K562 (cell line): Measurements from ENCODE around the gene SLC17A1. TPM values are rescaled to one million over a fixed set of nuclear protein-coding genes. Genes with fewer than 3 reads are reported as not detected.

ENCODE experiments used
- ATAC-seq: fragments of 200-7000 bp; cut with Tn5 transposase; 3 replicates; pipeline ENCODE4 v1.9.1; 2020; ENCODE audit warnings: moderate library complexity
- BruUV-seq: library from RNA; stranded (reverse); fragments of 400-500 nt; replicated peaks from 2 replicates; lab custom pipeline; 2021; lab: Mats Ljungman, UMichigan
- CTCF ChIA-PET: fragments of 300-600 bp; formaldehyde crosslinking; extraction: SDS; loops from one replicate; lab custom pipeline; 2021; ENCODE audit warnings: low intra/inter-chr PET ratio; lab: Yijun Ruan, JAX
- POLR2A ChIA-PET: fragments of 300-600, 350-650 bp; sonication (Branson Sonifier 250); formaldehyde crosslinking; extraction: SDS; loops from one replicate; lab custom pipeline; 2021; ENCODE audit warnings: antibody characterized with exemption, inconsistent platforms; lab: Yijun Ruan, JAX
- DNase-seq, 4 experiments: peaks; one replicate each; pipeline versions ENCODE4 v3.0.0 to v3.0.0-alpha.2; 2011 to 2018; ENCODE audit warnings: low spot score in 3 of 4, mixed read lengths in 3 of 4; ENCODE audit errors: extremely low read depth in 1 of 4
- FAIRE-seq: peaks from 2 replicates; lab custom pipeline; 2011; peaks lifted over from hg19 to GRCh38; lab: Jason Lieb, UNC
- H2AFZ ChIP-seq: 2 replicates; pipeline ENCODE4 v1.6.0; 2011; ENCODE audit warnings: low read depth, low read length, control low read depth, inconsistent platforms
- H3K27ac ChIP-seq: fragments of 200-600 bp; 3 replicates; pipeline ENCODE4 v1.8.0; 2011; ENCODE audit warnings: low read depth, mild to moderate bottlenecking, control low read depth, inconsistent platforms, low read length, moderate library complexity, mixed read lengths; ENCODE audit errors: extremely low read depth
- H3K27me3 ChIP-seq, 2 experiments: fragments of 300-600 bp in 1 of 2; 2 replicates in 1 of 2; 3 replicates in 1 of 2; pipeline versions ENCODE4 v1.6.0 to v1.8.0; 2011; ENCODE audit warnings: inconsistent platforms in 2 of 2, low read length in 2 of 2, mild to moderate bottlenecking in 1 of 2, mixed read lengths in 1 of 2, moderate library complexity in 1 of 2; ENCODE audit not compliant: control insufficient read depth in 2 of 2, insufficient read depth in 2 of 2
- H3K36me3 ChIP-seq: fragments of 300-600 bp; 3 replicates; pipeline ENCODE4 v1.8.0; 2011; ENCODE audit warnings: mild to moderate bottlenecking, low read length, inconsistent platforms; ENCODE audit not compliant: control insufficient read depth, insufficient read depth
- H3K4me1 ChIP-seq, 2 experiments: fragments of 200-600 bp in 1 of 2; replicated peaks in 1 of 2; 2 replicates in 1 of 2; 3 replicates in 1 of 2; pipeline versions ENCODE4 v1.5.1 to v1.8.0; 2011; ENCODE audit warnings: inconsistent platforms in 2 of 2, low read length in 2 of 2, mild to moderate bottlenecking in 1 of 2, mixed read lengths in 1 of 2, moderate library complexity in 1 of 2; ENCODE audit not compliant: control insufficient read depth in 2 of 2, insufficient read depth in 2 of 2
- H3K4me2 ChIP-seq: 2 replicates; pipeline ENCODE4 v1.6.1; 2011; ENCODE audit warnings: low read length, control low read depth, inconsistent platforms, mixed read lengths; ENCODE audit not compliant: insufficient read depth
- H3K4me3 ChIP-seq: fragments of 200-600 bp; sonication (generic), shearing (Covaris generic); 2 replicates; pipeline ENCODE4 v1.5.1; 2016; ENCODE audit warnings: control low read depth, inconsistent platforms
- H3K79me2 ChIP-seq: fragments of 200-600 bp; 3 replicates; pipeline ENCODE4 v1.8.0; 2011; ENCODE audit warnings: low read length, inconsistent platforms; ENCODE audit not compliant: control insufficient read depth, insufficient read depth
- H3K9ac ChIP-seq, 2 experiments: 2 replicates each; pipeline versions ENCODE4 v1.6.0 to v1.6.1; 2011; ENCODE audit warnings: low read depth in 2 of 2, low read length in 2 of 2, control low read depth in 1 of 2, inconsistent platforms in 1 of 2, mild to moderate bottlenecking in 1 of 2, mixed read lengths in 1 of 2; ENCODE audit not compliant: insufficient read depth in 1 of 2
- H3K9me1 ChIP-seq: one replicate; pipeline ENCODE4 v1.6.0; 2011; ENCODE audit warnings: inconsistent platforms, mild to moderate bottlenecking, low read length, moderate library complexity; ENCODE audit not compliant: control insufficient read depth, insufficient read depth
- H3K9me3 ChIP-seq: replicated peaks from 2 replicates; pipeline ENCODE4 v1.5.1; 2011; ENCODE audit warnings: low read depth, low read length, inconsistent platforms; ENCODE audit not compliant: control insufficient read depth, insufficient read depth
- H4K20me1 ChIP-seq: replicated peaks from 2 replicates; pipeline ENCODE4 v1.6.1; 2011; ENCODE audit warnings: low read length, inconsistent platforms, mixed read lengths; ENCODE audit not compliant: control insufficient read depth, insufficient read depth
- ASH1L ChIP-seq: fragments of 450-650 bp; IDR thresholded peaks from 2 replicates; pipeline ENCODE4 v1.6.1; 2018; ENCODE audit warnings: borderline replicate concordance, mild to moderate bottlenecking, low read depth; ENCODE audit not compliant: partially characterized antibody
- CCAR2 ChIP-seq: fragments of 200-400 bp; formaldehyde crosslinking; IDR thresholded peaks from 2 replicates; pipeline ENCODE4 v1.6.1; 2017; ENCODE audit warnings: mild to moderate bottlenecking, low read depth, low read length
- E2F3 ChIP-seq: fragments of 250-450 bp; sonication (Bioruptor Pico); IDR thresholded peaks from 2 replicates; pipeline ENCODE4 v1.4.0; 2020; ENCODE audit warnings: mild to moderate bottlenecking
- KDM2B ChIP-seq: fragments of 250-450 bp; sonication (Bioruptor Pico); IDR thresholded peaks from 2 replicates; pipeline ENCODE4 v1.8.0; 2021; ENCODE audit warnings: mild to moderate bottlenecking, moderate library complexity
- STAG1 ChIP-seq: sonication (generic); formaldehyde crosslinking; IDR thresholded peaks from 2 replicates; pipeline ENCODE4 v1.5.0; 2020; ENCODE audit warnings: missing genetic modification reagents, borderline replicate concordance
- ZBTB17 ChIP-seq: fragments of 450-650 bp; formaldehyde crosslinking; IDR thresholded peaks from 2 replicates; pipeline ENCODE4 v1.4.0; 2020; ENCODE audit warnings: mild to moderate bottlenecking
- ZNF174 ChIP-seq: fragments of 250-450 bp; sonication (Bioruptor Pico); IDR thresholded peaks from 2 replicates; pipeline ENCODE4 v1.4.0; 2020; ENCODE audit warnings: mild to moderate bottlenecking
- in situ Hi-C: fragments of 300-500 bp; cut with MboI; formaldehyde crosslinking; loops from 4 replicates; pipeline ENCODE4 v1.15.0; 2018; ENCODE audit warnings: inconsistent platforms, mixed read lengths
- intact Hi-C: fragments of 100-400 bp; cut with micrococcal nuclease; formaldehyde crosslinking; loops from 2 replicates; pipeline ENCODE4 v1.14.2; 2022
- polyA plus RNA-seq, 8 experiments: library from polyadenylated mRNA; depleted of rRNA in 4 of 8; stranded (reverse) in 5 of 8; unstranded in 3 of 8; fragments of >200 nt; fragmentation: Nextera tagmentation in 2 of 8; fragmentation: Illumina TruSeq in 1 of 8; extraction: Ambion mirVana in 2 of 8; extraction: Trizol in 1 of 8; gene quantifications; 2 replicates each; pipeline versions ENCODE4 v1.2.1 to v1.2.3, GENCODE V29; 2011 to 2014; ENCODE audit warnings: inconsistent platforms in 1 of 8, missing spikeins in 1 of 8
- total RNA-seq, 7 experiments: library from RNA; depleted of rRNA in 6 of 7; stranded (reverse); fragments of >200 nt in 6 of 7; fragmentation: Illumina TruSeq in 2 of 7; extraction: Trizol in 2 of 7; gene quantifications; 2 replicates each; pipeline versions ENCODE4 v1.2.1 to v1.2.3, GENCODE V29; 2011 to 2021; ENCODE audit warnings: low replicate concordance in 1 of 7
- TF ChIP-seq, protein P1 (sequence below): fragments of 450-650 bp; formaldehyde crosslinking; IDR thresholded peaks from 2 replicates; pipeline ENCODE4 v1.4.0; 2020; ENCODE audit warnings: mild to moderate bottlenecking
- TF ChIP-seq, protein P2 (sequence below), 3 experiments: fragments of 200-800 bp in 1 of 3; sonication (Bioruptor generic) in 1 of 3; sonication (generic) in 1 of 3; formaldehyde crosslinking in 1 of 3; IDR thresholded peaks; 2 replicates each; pipeline versions ENCODE4 v1.6.1 to v1.8.0; 2016 to 2022; ENCODE audit warnings: mild to moderate bottlenecking in 2 of 3, missing compliant biosample characterization in 2 of 3, missing genetic modification characterization in 2 of 3, missing genetic modification reagents in 1 of 3

The SLC17A1 gene
- total and polyA plus RNA-seq, 9 of the 15 experiments (the other 6 are each of a cell fraction or from before 2014, with no cell fraction given), result not detected

DNA sequence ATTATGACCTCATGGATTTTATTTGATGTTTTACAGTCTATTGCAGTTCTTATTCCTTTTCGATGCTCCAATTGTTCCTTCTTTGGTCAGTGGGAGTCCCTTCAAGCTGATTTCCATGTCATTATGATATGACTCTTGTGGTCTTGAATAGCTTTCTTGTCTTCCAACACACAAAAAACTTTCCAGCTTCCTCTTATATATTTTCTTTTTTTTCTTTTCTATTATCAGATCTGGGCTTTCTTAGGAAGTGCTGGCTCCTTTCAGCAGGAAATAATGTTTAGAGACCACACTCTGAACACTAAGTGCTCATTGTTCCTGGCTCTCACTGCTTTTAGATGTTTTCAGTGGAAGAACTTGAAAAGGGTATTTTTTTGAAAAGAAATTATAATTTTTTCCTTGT lies 3.1 kb upstream of the SLC17A1 start (continued):
- TF ChIP-seq, protein P1, sequence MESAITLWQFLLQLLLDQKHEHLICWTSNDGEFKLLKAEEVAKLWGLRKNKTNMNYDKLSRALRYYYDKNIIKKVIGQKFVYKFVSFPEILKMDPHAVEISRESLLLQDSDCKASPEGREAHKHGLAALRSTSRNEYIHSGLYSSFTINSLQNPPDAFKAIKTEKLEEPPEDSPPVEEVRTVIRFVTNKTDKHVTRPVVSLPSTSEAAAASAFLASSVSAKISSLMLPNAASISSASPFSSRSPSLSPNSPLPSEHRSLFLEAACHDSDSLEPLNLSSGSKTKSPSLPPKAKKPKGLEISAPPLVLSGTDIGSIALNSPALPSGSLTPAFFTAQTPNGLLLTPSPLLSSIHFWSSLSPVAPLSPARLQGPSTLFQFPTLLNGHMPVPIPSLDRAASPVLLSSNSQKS (CRISPR knock-in tag), result no peak
- TF ChIP-seq KDM2B (CRISPR knock-in tag), result no peak

DNA sequence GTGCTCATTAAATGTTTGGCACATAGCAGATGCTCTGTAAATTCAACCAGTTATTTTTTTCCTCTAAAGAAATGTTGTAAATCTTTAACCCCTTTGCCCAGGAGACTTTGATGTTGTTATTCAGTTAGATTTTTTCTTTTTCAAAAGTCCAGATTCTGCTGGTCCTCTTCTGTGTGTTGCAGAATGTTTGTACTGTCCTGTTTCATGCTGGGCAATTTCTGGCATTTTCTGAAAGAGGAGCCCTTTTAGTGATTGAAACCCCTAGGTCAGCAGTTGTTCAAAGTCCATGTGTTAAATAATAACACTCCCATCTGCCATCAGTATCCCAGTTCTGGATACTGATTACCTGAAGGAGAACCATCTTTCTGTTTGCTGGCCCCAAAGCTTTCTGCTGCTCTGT lies 1.3 kb upstream of the SLC17A1 start:
- no peak for TF ChIP-seq ZNF174 (CRISPR knock-in tag)
- TF ChIP-seq, protein P2, sequence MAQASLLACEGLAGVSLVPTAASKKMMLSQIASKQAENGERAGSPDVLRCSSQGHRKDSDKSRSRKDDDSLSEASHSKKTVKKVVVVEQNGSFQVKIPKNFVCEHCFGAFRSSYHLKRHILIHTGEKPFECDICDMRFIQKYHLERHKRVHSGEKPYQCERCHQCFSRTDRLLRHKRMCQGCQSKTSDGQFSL (CRISPR knock-in tag; IDR thresholded peaks at IDR 0.05), result no peak
- TF ChIP-seq, protein P2 (tag; IDR thresholded peaks at IDR 0.05), result no peak
- no peak for TF ChIP-seq CCAR2
- TF ChIP-seq STAG1 (CRISPR knock-in tag), result no peak
- TF ChIP-seq ASH1L, result no peak
- TF ChIP-seq ZBTB17 (CRISPR knock-in tag), result no peak
- TF ChIP-seq E2F3, result no peak
- BruUV-seq, result no TSS peak
- intact Hi-C loops (no loop called here), in situ Hi-C loops (no loop called here)
- ChIA-PET POLR2A (no interaction called here), CTCF (no interaction called here)
- H3K4me2 ChIP-seq, result no peak overlapping the region
- peaks cover 13 to 21% of the 10 kb centered on the region in 2 experiments; a peak in 4 of 5 replicates for H3K27me3 ChIP-seq
- no peaks in the 10 kb centered on the region for H3K9me3 ChIP-seq
- no peak overlapping the region for H3K9ac ChIP-seq
- no peaks in the 10 kb centered on the region for H3K36me3 ChIP-seq
- no peaks in the 10 kb centered on the region for H4K20me1 ChIP-seq
- H3K79me2 ChIP-seq, result no peaks in the 10 kb centered on the region
- no peak overlapping the region for H3K4me3 ChIP-seq
- FAIRE-seq, result no peak
- no peak for DNase-seq
- ATAC-seq, result no peak
- no peak overlapping the region for H3K27ac ChIP-seq
- H3K4me1 ChIP-seq, result no peaks in the 10 kb centered on the region
- H3K9me1 ChIP-seq, result no peaks in the 10 kb centered on the region
- H2AFZ ChIP-seq, result no peak overlapping the region
